Limb (tissue), 2 donors: ENCODE results near the gene MSH4.
"Not testable (repeated sequence)": the region's sequence is repeated elsewhere in the genome, so short reads cannot be mapped to it uniquely, and the experiment has no call there.

Source experiments
- DNase-seq, 2 donors: peaks; one replicate each; pipeline ENCODE4 v3.0.0-alpha.2; 2016; ENCODE audit errors: extremely low spot score in 2 of 2

Gene MSH4

GRCh38 chr1:75795703-75796193, 934 bp upstream of the MSH4 start:
- no peak for DNase-seq

GRCh38 chr1:75797273-75797588, 549 bp downstream of the MSH4 start:
- no peak for DNase-seq

GRCh38 chr1:75797606-75798216, 1.0 kb downstream of the MSH4 start:
- DNase-seq = no peak

- not testable (repeated sequence) for DNase-seq
Measured at GRCh38 chr1:75801480-75801879, 4.8 kb downstream of the MSH4 start.

GRCh38 chr1:75808921-75809320, 12.2 kb downstream of the MSH4 start:
- no peak for DNase-seq

- DNase-seq = not testable (repeated sequence)
Measured at GRCh38 chr1:75810113-75810512, 13.4 kb downstream of the MSH4 start.

- DNase-seq = no peak
Measured at GRCh38 chr1:75811211-75811981, 14.7 kb downstream of the MSH4 start.

- DNase-seq = no peak
Measured at GRCh38 chr1:75812065-75812464, 15.4 kb downstream of the MSH4 start.

- not testable (repeated sequence) for DNase-seq
Measured at GRCh38 chr1:75823596-75823995, 26.9 kb downstream of the MSH4 start.

GRCh38 chr1:75836528-75837100, 39.9 kb downstream of the MSH4 start:
- no peak for DNase-seq

GRCh38 chr1:75838079-75838478, 41.4 kb downstream of the MSH4 start:
- no peak for DNase-seq

- DNase-seq = no peak
Measured at GRCh38 chr1:75841421-75841820, 44.7 kb downstream of the MSH4 start.

- no peak for DNase-seq
Measured at GRCh38 chr1:75845576-75845975, 48.9 kb downstream of the MSH4 start.

- no peak for DNase-seq
Measured at GRCh38 chr1:75855010-75855409, 58.3 kb downstream of the MSH4 start.

- no peak for DNase-seq
Measured at GRCh38 chr1:75855734-75856133, 59.1 kb downstream of the MSH4 start.

- no peak for DNase-seq
Measured at GRCh38 chr1:75861831-75862230, 65.1 kb downstream of the MSH4 start.

- DNase-seq = no peak
Measured at GRCh38 chr1:75870951-75871350, 74.3 kb downstream of the MSH4 start.

GRCh38 chr1:75879985-75880384, 83.3 kb downstream of the MSH4 start:
- no peak for DNase-seq

- no peak for DNase-seq
Measured at GRCh38 chr1:75884437-75884836, 87.8 kb downstream of the MSH4 start.

GRCh38 chr1:75901371-75901770, 104.7 kb downstream of the MSH4 start:
- DNase-seq = no peak

- peak; percentile 29 to 33 for DNase-seq
Measured at GRCh38 chr1:75908717-75909152, 112.1 kb downstream of the MSH4 start.

GRCh38 chr1:75916834-75917233, 120.2 kb downstream of the MSH4 start:
- DNase-seq = no peak

- no peak for DNase-seq
Measured at GRCh38 chr1:75922698-75923097, 126.0 kb downstream of the MSH4 start.
